CD4-positive, alpha-beta T cell (primary cell): ENCODE measurements around the gene C9. TPM values are rescaled to one million over a fixed set of nuclear protein-coding genes. Genes with fewer than 3 reads are reported as not detected.

ENCODE experiments used
- ATAC-seq: fragments of 200-7000 bp; cut with Tn5 transposase; one replicate; pipeline ENCODE4 v1.10.0; 2022; ENCODE audit warnings: mild to moderate bottlenecking; ENCODE audit not compliant: poor library complexity
- CTCF ChIA-PET: fragments of 350-600 bp; sonication (Branson Sonifier 250); formaldehyde crosslinking; loops from one replicate; lab custom pipeline; 2021; ENCODE audit warnings: antibody characterized with exemption, inconsistent platforms; lab: Charles Lee
- POLR2A ChIA-PET: fragments of 350-600 bp; sonication (Branson Sonifier 250); formaldehyde crosslinking; loops from one replicate; lab custom pipeline; 2021; ENCODE audit warnings: antibody characterized with exemption, inconsistent platforms; lab: Charles Lee
- DNase-seq, 14 experiments: peaks; one replicate each; pipeline ENCODE4 v3.0.0-alpha.2; 2013 to 2020; ENCODE audit warnings: mixed read lengths in 2 of 14
- H3K27ac ChIP-seq, 2 donors: one replicate each; pipeline versions ENCODE4 v1.5.1 to v1.7.0; 2013; ENCODE audit warnings: low read length in 2 of 2, low read depth in 1 of 2, mild to moderate bottlenecking in 1 of 2
- H3K27me3 ChIP-seq, 2 experiments: 1 replicate in 1 of 2; 2 replicates in 1 of 2; pipeline versions ENCODE4 v1.6.1 to v1.7.0; 2013; ENCODE audit warnings: low read length in 2 of 2, control low read depth in 1 of 2, mild to moderate bottlenecking in 1 of 2, moderate library complexity in 1 of 2; ENCODE audit not compliant: insufficient read depth in 2 of 2, control insufficient read depth in 1 of 2
- H3K36me3 ChIP-seq: one replicate; pipeline ENCODE4 v1.6.1; 2013; ENCODE audit warnings: low read length, control low read depth; ENCODE audit not compliant: insufficient read depth
- H3K4me1 ChIP-seq: one replicate; pipeline ENCODE4 v1.6.1; 2013; ENCODE audit warnings: low read length, control low read depth; ENCODE audit not compliant: insufficient read depth
- H3K4me3 ChIP-seq: one replicate; pipeline ENCODE4 v1.5.1; 2013; ENCODE audit warnings: mild to moderate bottlenecking, low read length, moderate library complexity
- H3K9me3 ChIP-seq, 2 experiments: 1 replicate in 1 of 2; 2 replicates in 1 of 2; pipeline versions ENCODE4 v1.6.1 to v1.7.0; 2013; ENCODE audit warnings: low read length in 2 of 2, mild to moderate bottlenecking in 2 of 2, control low read depth in 1 of 2, moderate library complexity in 1 of 2; ENCODE audit not compliant: control insufficient read depth in 1 of 2, insufficient read depth in 1 of 2
- H3K27ac Mint-ChIP-seq: one replicate; pipeline ENCODE4 v1.8.0; 2020; ENCODE audit warnings: mixed read lengths
- H3K27me3 Mint-ChIP-seq: one replicate; pipeline ENCODE4 v1.8.0; 2021; ENCODE audit warnings: mixed read lengths
- H3K36me3 Mint-ChIP-seq: one replicate; pipeline ENCODE4 v1.8.0; 2021; ENCODE audit warnings: low read depth, mixed read lengths
- H3K4me1 Mint-ChIP-seq: one replicate; pipeline ENCODE4 v1.8.0; 2021; ENCODE audit warnings: low read depth, mixed read lengths
- H3K4me3 Mint-ChIP-seq: one replicate; pipeline ENCODE4 v1.8.0; 2020; ENCODE audit warnings: mild to moderate bottlenecking, mixed read lengths
- H3K9me3 Mint-ChIP-seq: one replicate; pipeline ENCODE4 v1.8.0; 2020; ENCODE audit warnings: mixed read lengths
- intact Hi-C, 2 experiments: fragments of 100-400 bp; cut with DNase I in 1 of 2; cut with micrococcal nuclease in 1 of 2; formaldehyde crosslinking; loops; one replicate each; pipeline versions ENCODE4 v1.15.1 to v1.9.0; 2023 to 2025; cut with DNase I, micrococcal nuclease
- polyA plus RNA-seq, 2 donors: library from polyadenylated mRNA; unstranded; fragments of 120-200 nt; gene quantifications; one replicate each; pipeline ENCODE4 v1.2.1, GENCODE V29; 2013
- total RNA-seq, 174 experiments: library from RNA in 2 of 174; stranded (reverse) in 2 of 174; gene quantifications; one replicate each; pipeline ENCODE4 v1.2.3 and lab custom pipeline; 2021 to 2026
- TF ChIP-seq, protein P1 (sequence below): fragments of 200-600 bp; IDR thresholded peaks from one replicate; pipeline ENCODE4 v1.8.0; 2022; ENCODE audit warnings: antibody characterized with exemption, mild to moderate bottlenecking

Gene C9
- not detected for total RNA-seq
- not detected for polyA plus RNA-seq (2013, experiment 1 of 2)
- not detected for polyA plus RNA-seq (2013, experiment 2 of 2)
- 0 to 0.09 (median 0) reads per million in 172 experiments for total RNA-seq (lab: John Stamatoyannopoulos, UW)

- no peak within 1 kb of the TSS for H3K27ac Mint-ChIP-seq
- H3K4me1 ChIP-seq = no peaks in the 10 kb centered on the region
- TF ChIP-seq, protein P1, sequence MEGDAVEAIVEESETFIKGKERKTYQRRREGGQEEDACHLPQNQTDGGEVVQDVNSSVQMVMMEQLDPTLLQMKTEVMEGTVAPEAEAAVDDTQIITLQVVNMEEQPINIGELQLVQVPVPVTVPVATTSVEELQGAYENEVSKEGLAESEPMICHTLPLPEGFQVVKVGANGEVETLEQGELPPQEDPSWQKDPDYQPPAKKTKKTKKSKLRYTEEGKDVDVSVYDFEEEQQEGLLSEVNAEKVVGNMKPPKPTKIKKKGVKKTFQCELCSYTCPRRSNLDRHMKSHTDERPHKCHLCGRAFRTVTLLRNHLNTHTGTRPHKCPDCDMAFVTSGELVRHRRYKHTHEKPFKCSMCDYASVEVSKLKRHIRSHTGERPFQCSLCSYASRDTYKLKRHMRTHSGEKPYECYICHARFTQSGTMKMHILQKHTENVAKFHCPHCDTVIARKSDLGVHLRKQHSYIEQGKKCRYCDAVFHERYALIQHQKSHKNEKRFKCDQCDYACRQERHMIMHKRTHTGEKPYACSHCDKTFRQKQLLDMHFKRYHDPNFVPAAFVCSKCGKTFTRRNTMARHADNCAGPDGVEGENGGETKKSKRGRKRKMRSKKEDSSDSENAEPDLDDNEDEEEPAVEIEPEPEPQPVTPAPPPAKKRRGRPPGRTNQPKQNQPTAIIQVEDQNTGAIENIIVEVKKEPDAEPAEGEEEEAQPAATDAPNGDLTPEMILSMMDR = no peak
- H3K27ac ChIP-seq = no peak within 1 kb of the TSS
- ChIA-PET POLR2A (no interaction called here), CTCF (no interaction called here)
- H3K27me3 Mint-ChIP-seq = peaks cover 4% of the 10 kb centered on the region
- H3K36me3 ChIP-seq = no peaks in the 10 kb centered on the region
- H3K4me3 ChIP-seq = no peak within 1 kb of the TSS
- no peak within 1 kb of the TSS for H3K4me3 Mint-ChIP-seq
- H3K27me3 ChIP-seq = peaks cover 0 to 2% of the 10 kb centered on the region in 2 experiments
- no peaks in the 10 kb centered on the region for H3K36me3 Mint-ChIP-seq
- no peaks in the 10 kb centered on the region for H3K9me3 ChIP-seq
- DNase-seq (no peak), ATAC-seq (no peak)
- no peaks in the 10 kb centered on the region for H3K9me3 Mint-ChIP-seq
- H3K4me1 Mint-ChIP-seq = no peaks in the 10 kb centered on the region
- intact Hi-C loops = no loop called here
Measured at GRCh38 chr5:39364367-39364766, at the start of gene C9. TSS of gene C9 (minus strand) at chr5:39364495. CDS start at chr5:39364464, 31 bp downstream.

- H3K4me3 Mint-ChIP-seq = no peak overlapping the region
- CTCF ChIA-PET = interaction anchor here (1.8 kb wide), 1 partner anchor 11 kb away, joined by 4 read pairs; the partner anchor contains the start of gene DAB2
- POLR2A ChIA-PET = interaction anchor here (0.6 kb wide), 1 partner anchor 428 kb away, joined by 3 read pairs; no protein-coding TSS in a partner anchor
Measured at GRCh38 chr5:39413771-39414170, 49.5 kb upstream of the C9 start.

GRCh38 chr5:39412721-39413394 is 48.6 kb upstream of the C9 start:
- CTCF ChIA-PET = interaction anchor here (1.8 kb wide), 1 partner anchor 12 kb away, joined by 4 read pairs; the partner anchor contains the start of gene DAB2
- no peaks in the 10 kb centered on the region for H3K36me3 Mint-ChIP-seq

More at GRCh38 chr5:39413771-39414170, 49.5 kb upstream of the C9 start:
- Mint-ChIP-seq H3K9me3 (no peaks in the 10 kb centered on the region), H3K4me1 (no peaks in the 10 kb centered on the region), H3K27ac (no peak overlapping the region), H3K27me3 (peaks cover 13% of the 10 kb centered on the region), H3K36me3 (no peaks in the 10 kb centered on the region)
- Histone ChIP-seq H3K4me3 (no peak overlapping the region), H3K27me3 (no peaks in the 10 kb centered on the region), H3K4me1 (no peaks in the 10 kb centered on the region), H3K27ac (no peak overlapping the region), H3K36me3 (no peaks in the 10 kb centered on the region), H3K9me3 (no peaks in the 10 kb centered on the region)
- intact Hi-C loops = no loop called here
- TF ChIP-seq, protein P1 = no peak
- DNase-seq (no peak), ATAC-seq (no peak)

More at GRCh38 chr5:39412721-39413394, 48.6 kb upstream of the C9 start:
- DNase-seq (no peak), ATAC-seq (no peak)
- H3K4me3 ChIP-seq = no peak overlapping the region
- H3K36me3 ChIP-seq = no peaks in the 10 kb centered on the region
- TF ChIP-seq, protein P1 = no peak
- H3K4me1 ChIP-seq = no peaks in the 10 kb centered on the region
- no peaks in the 10 kb centered on the region for H3K4me1 Mint-ChIP-seq
- POLR2A ChIA-PET = no interaction called here
- intact Hi-C loops = no loop called here
- no peaks in the 10 kb centered on the region for H3K9me3 ChIP-seq
- H3K27me3 ChIP-seq = no peaks in the 10 kb centered on the region
- H3K4me3 Mint-ChIP-seq = no peak overlapping the region
- H3K27me3 Mint-ChIP-seq = peaks cover 13% of the 10 kb centered on the region
- H3K27ac ChIP-seq = no peak overlapping the region
- H3K27ac Mint-ChIP-seq = no peak overlapping the region
- H3K9me3 Mint-ChIP-seq = no peaks in the 10 kb centered on the region
